Tibial nerve (tissue), 4 donors: Measurements from ENCODE around the gene PSMB3.

Experiments
- EP300 ChIP-seq, 2 donors: sonication (generic); formaldehyde crosslinking; IDR thresholded peaks; one replicate each; pipeline ENCODE4 v1.6.1; 2017; ENCODE audit warnings: antibody characterized with exemption in 2 of 2, mild to moderate bottlenecking in 1 of 2
- POLR2A ChIP-seq, 2 donors: fragments of 450-650 bp; IDR thresholded peaks; one replicate each; pipeline ENCODE4 v1.6.1; 2017; ENCODE audit warnings: antibody characterized with exemption in 2 of 2, mild to moderate bottlenecking in 2 of 2, moderate library complexity in 2 of 2
- TF ChIP-seq, protein P1 (sequence below), 5 experiments: fragments of 200-600 bp in 3 of 5; fragments of 450-650 bp in 2 of 5; sonication (generic) in 3 of 5; IDR thresholded peaks; one replicate each; pipeline ENCODE4 v1.5.1; 2016 to 2019; ENCODE audit warnings: antibody characterized with exemption in 5 of 5, mild to moderate bottlenecking in 3 of 5, moderate library complexity in 2 of 5

DNA sequence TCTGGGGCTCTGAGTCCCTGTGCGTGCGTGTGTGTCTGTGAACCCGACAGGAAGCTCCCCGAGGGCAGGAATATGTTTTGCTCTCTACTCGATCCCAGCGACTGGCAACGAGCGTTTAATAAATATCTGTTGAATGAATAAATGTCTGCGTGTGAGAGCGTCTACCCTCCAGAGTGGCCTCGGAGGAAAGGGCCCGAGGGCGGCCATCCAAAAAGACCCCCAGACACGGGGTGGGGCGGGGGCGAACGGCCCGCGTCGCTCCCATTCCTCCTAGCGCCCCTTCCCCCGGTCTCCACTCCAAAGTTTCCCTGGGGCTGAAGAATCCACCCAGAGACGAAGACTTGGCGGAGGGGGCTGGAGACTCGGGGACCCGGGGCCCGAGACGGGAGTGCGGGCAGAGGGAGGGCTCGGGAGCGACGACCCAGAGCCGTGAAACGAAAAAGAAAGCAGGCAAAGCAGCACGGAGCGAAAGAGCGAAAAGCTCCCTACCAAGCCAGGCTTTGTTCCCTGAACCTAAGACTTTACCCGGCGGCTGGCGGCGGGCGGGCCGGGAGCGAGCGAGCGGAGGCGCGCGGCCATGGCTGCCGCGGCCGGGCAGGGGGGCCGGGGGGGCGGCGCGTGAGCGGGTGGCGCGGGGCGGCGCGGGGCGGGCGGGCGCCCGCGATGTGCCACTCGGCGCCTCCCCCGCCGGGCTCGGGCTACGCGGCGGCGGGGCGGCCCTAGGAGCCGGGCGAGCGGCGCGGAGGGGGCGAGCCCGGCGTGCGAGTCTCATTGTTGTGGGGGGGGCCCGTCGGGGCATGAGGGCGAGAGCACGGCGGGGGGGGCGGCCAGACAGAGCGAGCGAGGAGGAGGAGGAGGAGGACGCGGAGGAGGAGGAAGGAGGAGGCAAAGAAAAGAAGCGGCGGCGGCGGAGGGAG, 47.7 kb upstream of the PSMB3 start, which contains the start of gene MLLT6:
- TF ChIP-seq, protein P1, sequence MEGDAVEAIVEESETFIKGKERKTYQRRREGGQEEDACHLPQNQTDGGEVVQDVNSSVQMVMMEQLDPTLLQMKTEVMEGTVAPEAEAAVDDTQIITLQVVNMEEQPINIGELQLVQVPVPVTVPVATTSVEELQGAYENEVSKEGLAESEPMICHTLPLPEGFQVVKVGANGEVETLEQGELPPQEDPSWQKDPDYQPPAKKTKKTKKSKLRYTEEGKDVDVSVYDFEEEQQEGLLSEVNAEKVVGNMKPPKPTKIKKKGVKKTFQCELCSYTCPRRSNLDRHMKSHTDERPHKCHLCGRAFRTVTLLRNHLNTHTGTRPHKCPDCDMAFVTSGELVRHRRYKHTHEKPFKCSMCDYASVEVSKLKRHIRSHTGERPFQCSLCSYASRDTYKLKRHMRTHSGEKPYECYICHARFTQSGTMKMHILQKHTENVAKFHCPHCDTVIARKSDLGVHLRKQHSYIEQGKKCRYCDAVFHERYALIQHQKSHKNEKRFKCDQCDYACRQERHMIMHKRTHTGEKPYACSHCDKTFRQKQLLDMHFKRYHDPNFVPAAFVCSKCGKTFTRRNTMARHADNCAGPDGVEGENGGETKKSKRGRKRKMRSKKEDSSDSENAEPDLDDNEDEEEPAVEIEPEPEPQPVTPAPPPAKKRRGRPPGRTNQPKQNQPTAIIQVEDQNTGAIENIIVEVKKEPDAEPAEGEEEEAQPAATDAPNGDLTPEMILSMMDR (IDR thresholded peaks at IDR 0.05), result no peak
- peak in 1 of 2 donors; percentile 45 for TF ChIP-seq POLR2A (IDR thresholded peaks at IDR 0.05)
- TF ChIP-seq EP300 (IDR thresholded peaks at IDR 0.05), result peak in 1 of 2 donors; percentile 59
